HG03060 (cell line): Measurements from ENCODE around the gene CDS2.

Source experiments
- ATAC-seq: cut with Tn5 transposase; IDR thresholded peaks from one replicate; pipeline ENCODE4 v1.9.1; 2021; ENCODE audit warnings: low read depth, moderate number of reproducible peaks; ENCODE audit not compliant: unreplicated experiment

Gene CDS2

GRCh38 chr20:5149892-5150225 is 23.1 kb downstream of the CDS2 start:
- ATAC-seq, result no peak

GRCh38 chr20:5150226-5151076 is 23.6 kb downstream of the CDS2 start:
- no peak for ATAC-seq

GRCh38 chr20:5153152-5153467 is 26.3 kb downstream of the CDS2 start:
- ATAC-seq, result no peak

GRCh38 chr20:5153612-5154542 is 27.1 kb downstream of the CDS2 start:
- no peak for ATAC-seq

GRCh38 chr20:5154543-5154925 is 27.7 kb downstream of the CDS2 start:
- no peak for ATAC-seq

GRCh38 chr20:5155404-5155803 is 28.6 kb downstream of the CDS2 start:
- no peak for ATAC-seq

GRCh38 chr20:5156675-5157448 is 30.1 kb downstream of the CDS2 start:
- ATAC-seq, result no peak

GRCh38 chr20:5159928-5160327 is 33.1 kb downstream of the CDS2 start:
- no peak for ATAC-seq

GRCh38 chr20:5160882-5161281 is 34.1 kb downstream of the CDS2 start:
- no peak for ATAC-seq

GRCh38 chr20:5161536-5162164 is 34.8 kb downstream of the CDS2 start:
- no peak for ATAC-seq

- ATAC-seq, result no peak
Observed at GRCh38 chr20:5164645-5165625, 38.1 kb downstream of the CDS2 start.

GRCh38 chr20:5168651-5169396 is 42.0 kb downstream of the CDS2 start:
- ATAC-seq, result no peak

- ATAC-seq, result no peak
Observed at GRCh38 chr20:5170341-5170740, 43.5 kb downstream of the CDS2 start.

- no peak for ATAC-seq
Observed at GRCh38 chr20:5171064-5171789, 44.4 kb downstream of the CDS2 start.

- no peak for ATAC-seq
Observed at GRCh38 chr20:5171790-5172164, 45.0 kb downstream of the CDS2 start.

GRCh38 chr20:5172167-5172601 is 45.4 kb downstream of the CDS2 start:
- ATAC-seq, result no peak

- ATAC-seq, result no peak
Observed at GRCh38 chr20:5172903-5173463, 46.2 kb downstream of the CDS2 start.

- no peak for ATAC-seq
Observed at GRCh38 chr20:5173751-5174150, 46.9 kb downstream of the CDS2 start.
